HCT116 (cell line): ENCODE measurements around the gene ADAM17. TPM values are rescaled to one million over a fixed set of nuclear protein-coding genes. Genes with fewer than 3 reads are reported as not detected.

Source experiments
- CTCF ChIP-seq, 3 experiments: fragments of 200-600 bp in 1 of 3; sonication (generic) in 1 of 3; IDR thresholded peaks in 2 of 3; conservative IDR thresholded peaks in 1 of 3; 2 replicates each; pipeline ENCODE4 v1.5.1; 2012 to 2017; ENCODE audit warnings: low read depth in 2 of 3, low read length in 2 of 3, antibody characterized with exemption in 1 of 3, borderline replicate concordance in 1 of 3, control low read depth in 1 of 3, mild to moderate bottlenecking in 1 of 3, mixed read lengths in 1 of 3, mixed run types in 1 of 3, moderate library complexity in 1 of 3; ENCODE audit not compliant: insufficient read depth in 1 of 3
- ELF1 ChIP-seq: IDR thresholded peaks from 2 replicates; pipeline ENCODE4 v1.6.1; 2012; ENCODE audit warnings: low read depth, borderline replicate concordance
- EZH2phosphoT487 ChIP-seq: fragments of 200-600 bp; IDR thresholded peaks from 2 replicates; pipeline ENCODE4 v1.6.1; 2018; ENCODE audit warnings: antibody characterized with exemption, borderline replicate concordance
- JUND ChIP-seq: IDR thresholded peaks from 2 replicates; pipeline ENCODE4 v1.6.1; 2012
- MAX ChIP-seq: IDR thresholded peaks from 2 replicates; pipeline ENCODE4 v1.6.1; 2012
- SIN3A ChIP-seq: IDR thresholded peaks from 2 replicates; pipeline ENCODE4 v1.6.1; 2012; ENCODE audit warnings: low read depth
- SP1 ChIP-seq: IDR thresholded peaks from 2 replicates; pipeline ENCODE4 v1.6.1; 2012; ENCODE audit warnings: low read depth
- TCF7L2 ChIP-seq: IDR thresholded peaks from 2 replicates; pipeline ENCODE4 v1.7.0; 2011; ENCODE audit warnings: borderline replicate concordance, inconsistent platforms; ENCODE audit not compliant: insufficient read depth, insufficient read length; ENCODE audit errors: extremely low read depth
- ZBTB33 ChIP-seq: IDR thresholded peaks from 2 replicates; pipeline ENCODE4 v1.6.1; 2011; ENCODE audit warnings: mild to moderate bottlenecking, low read length, moderate library complexity; ENCODE audit not compliant: insufficient replicate concordance; ENCODE audit errors: extremely low read depth
- total RNA-seq: library from RNA; stranded (reverse); gene quantifications from one replicate; pipeline ENCODE4 v1.2.1, GENCODE V29; 2021; ENCODE audit not compliant: unreplicated experiment

The ADAM17 gene
- total RNA-seq, 1 experiment from 2014 or later: 39.2 TPM

DNA sequence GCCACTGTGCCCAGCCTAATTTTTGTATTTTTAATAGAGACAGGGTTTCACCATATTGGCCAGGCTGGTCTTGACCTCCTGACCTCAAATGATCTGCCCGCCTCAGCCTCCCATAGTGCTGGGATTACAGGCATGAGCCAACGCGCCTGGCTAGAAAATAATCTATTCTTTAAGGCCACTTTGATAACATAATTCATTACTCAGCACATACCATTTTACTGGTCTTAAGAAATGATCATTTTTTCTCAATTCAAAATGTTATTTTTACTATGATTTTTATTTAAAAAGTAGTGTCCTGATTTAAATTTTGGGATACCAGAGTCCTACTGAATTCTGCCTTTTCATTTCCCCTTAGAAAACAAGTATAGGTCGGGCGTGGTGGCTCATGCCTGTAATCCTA, 27.0 kb upstream of the ADAM17 start (continued):
- TF ChIP-seq ZBTB33 (no peak), SP1 (no peak), EZH2phosphoT487 (no peak), JUND (no peak), MAX (no peak), CTCF (IDR thresholded peaks at IDR 0.05 in 2 of 3, conservative IDR thresholded peaks at IDR 0.05 in 1 of 3; ENCODE audit: borderline replicate concordance in 1 of 3, insufficient read depth in 1 of 3, low read depth in 2 of 3, low read length in 2 of 3) (no peak), ELF1 (no peak), TCF7L2 (no peak), SIN3A (no peak)
